Ishikawa (cell line): ENCODE measurements around the gene ZNF763.

Source experiments
- CEBPB ChIP-seq: IDR thresholded peaks from 2 replicates; pipeline ENCODE4 v1.6.1; 2012
- CREB1 ChIP-seq: IDR thresholded peaks from 2 replicates; pipeline ENCODE4 v1.6.1; 2012; ENCODE audit warnings: low read depth
- EP300 ChIP-seq: IDR thresholded peaks from 2 replicates; pipeline ENCODE4 v1.6.1; 2012; ENCODE audit warnings: borderline replicate concordance
- FOXM1 ChIP-seq: IDR thresholded peaks from 2 replicates; pipeline ENCODE4 v1.6.1; 2012; ENCODE audit warnings: low read depth, borderline replicate concordance
- NFIC ChIP-seq: IDR thresholded peaks from 2 replicates; pipeline ENCODE4 v1.6.1; 2012
- RAD21 ChIP-seq: IDR thresholded peaks from 2 replicates; pipeline ENCODE4 v1.6.1; 2012; ENCODE audit warnings: low read depth
- TCF12 ChIP-seq: IDR thresholded peaks from 2 replicates; pipeline ENCODE4 v1.6.1; 2012; ENCODE audit warnings: low read depth
- TF ChIP-seq, protein P1 (sequence below): IDR thresholded peaks from 2 replicates; pipeline ENCODE4 v1.6.1; 2012
- TF ChIP-seq, protein P2 (sequence below): IDR thresholded peaks from 2 replicates; pipeline ENCODE4 v1.6.1; 2012; ENCODE audit warnings: low read depth, mild to moderate bottlenecking

DNA sequence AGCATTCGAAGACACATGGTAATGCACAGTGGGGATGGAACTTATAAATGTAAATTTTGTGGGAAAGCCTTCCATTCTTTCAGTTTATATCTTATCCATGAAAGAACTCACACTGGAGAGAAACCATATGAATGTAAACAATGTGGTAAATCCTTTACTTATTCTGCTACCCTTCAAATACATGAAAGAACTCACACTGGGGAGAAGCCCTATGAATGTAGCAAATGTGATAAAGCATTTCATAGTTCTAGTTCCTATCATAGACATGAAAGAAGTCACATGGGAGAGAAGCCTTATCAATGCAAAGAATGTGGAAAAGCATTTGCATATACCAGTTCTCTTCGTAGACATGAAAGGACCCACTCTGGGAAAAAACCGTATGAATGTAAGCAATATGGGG lies 16.2 kb upstream of the ZNF763 start:
- no peak for TF ChIP-seq CREB1
- TF ChIP-seq EP300 = no peak
- TF ChIP-seq, protein P1, sequence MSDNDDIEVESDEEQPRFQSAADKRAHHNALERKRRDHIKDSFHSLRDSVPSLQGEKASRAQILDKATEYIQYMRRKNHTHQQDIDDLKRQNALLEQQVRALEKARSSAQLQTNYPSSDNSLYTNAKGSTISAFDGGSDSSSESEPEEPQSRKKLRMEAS = no peak
- TF ChIP-seq CEBPB = no peak
- no peak for TF ChIP-seq RAD21
- TF ChIP-seq, protein P2, sequence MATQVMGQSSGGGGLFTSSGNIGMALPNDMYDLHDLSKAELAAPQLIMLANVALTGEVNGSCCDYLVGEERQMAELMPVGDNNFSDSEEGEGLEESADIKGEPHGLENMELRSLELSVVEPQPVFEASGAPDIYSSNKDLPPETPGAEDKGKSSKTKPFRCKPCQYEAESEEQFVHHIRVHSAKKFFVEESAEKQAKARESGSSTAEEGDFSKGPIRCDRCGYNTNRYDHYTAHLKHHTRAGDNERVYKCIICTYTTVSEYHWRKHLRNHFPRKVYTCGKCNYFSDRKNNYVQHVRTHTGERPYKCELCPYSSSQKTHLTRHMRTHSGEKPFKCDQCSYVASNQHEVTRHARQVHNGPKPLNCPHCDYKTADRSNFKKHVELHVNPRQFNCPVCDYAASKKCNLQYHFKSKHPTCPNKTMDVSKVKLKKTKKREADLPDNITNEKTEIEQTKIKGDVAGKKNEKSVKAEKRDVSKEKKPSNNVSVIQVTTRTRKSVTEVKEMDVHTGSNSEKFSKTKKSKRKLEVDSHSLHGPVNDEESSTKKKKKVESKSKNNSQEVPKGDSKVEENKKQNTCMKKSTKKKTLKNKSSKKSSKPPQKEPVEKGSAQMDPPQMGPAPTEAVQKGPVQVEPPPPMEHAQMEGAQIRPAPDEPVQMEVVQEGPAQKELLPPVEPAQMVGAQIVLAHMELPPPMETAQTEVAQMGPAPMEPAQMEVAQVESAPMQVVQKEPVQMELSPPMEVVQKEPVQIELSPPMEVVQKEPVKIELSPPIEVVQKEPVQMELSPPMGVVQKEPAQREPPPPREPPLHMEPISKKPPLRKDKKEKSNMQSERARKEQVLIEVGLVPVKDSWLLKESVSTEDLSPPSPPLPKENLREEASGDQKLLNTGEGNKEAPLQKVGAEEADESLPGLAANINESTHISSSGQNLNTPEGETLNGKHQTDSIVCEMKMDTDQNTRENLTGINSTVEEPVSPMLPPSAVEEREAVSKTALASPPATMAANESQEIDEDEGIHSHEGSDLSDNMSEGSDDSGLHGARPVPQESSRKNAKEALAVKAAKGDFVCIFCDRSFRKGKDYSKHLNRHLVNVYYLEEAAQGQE = no peak
- no peak for TF ChIP-seq NFIC
- no peak for TF ChIP-seq FOXM1
- TF ChIP-seq TCF12 = no peak
